Fibroblast of the aortic adventitia (primary cell): ENCODE results near the gene PRSS23. TPM values are rescaled to one million over a fixed set of nuclear protein-coding genes. Genes with fewer than 3 reads are reported as not detected.
A peak's percentile ranks its signal among the peaks of the same experiment; 100 is the strongest.

Experiments used
- DNase-seq: peaks from one replicate; pipeline ENCODE4 v3.0.0-alpha.2; 2010; ENCODE audit warnings: low read depth
- H3K4me3 ChIP-seq: 2 replicates; pipeline ENCODE4 v1.5.1; 2011; ENCODE audit warnings: low read depth, mild to moderate bottlenecking, control low read depth, low read length, moderate library complexity
- total RNA-seq: library from RNA; depleted of rRNA; stranded (reverse); fragments of >200 nt; gene quantifications from 2 replicates; pipeline ENCODE4 v1.2.3, GENCODE V29; 2012; ENCODE audit warnings: low replicate concordance
- TF ChIP-seq, protein P1 (sequence below): IDR thresholded peaks from 2 replicates; pipeline ENCODE4 v1.5.1; 2011; ENCODE audit warnings: mild to moderate bottlenecking, low read length, control low read depth, inconsistent platforms; ENCODE audit not compliant: insufficient read depth

Gene PRSS23
- total RNA-seq, 1 donor = 410 TPM

DNA sequence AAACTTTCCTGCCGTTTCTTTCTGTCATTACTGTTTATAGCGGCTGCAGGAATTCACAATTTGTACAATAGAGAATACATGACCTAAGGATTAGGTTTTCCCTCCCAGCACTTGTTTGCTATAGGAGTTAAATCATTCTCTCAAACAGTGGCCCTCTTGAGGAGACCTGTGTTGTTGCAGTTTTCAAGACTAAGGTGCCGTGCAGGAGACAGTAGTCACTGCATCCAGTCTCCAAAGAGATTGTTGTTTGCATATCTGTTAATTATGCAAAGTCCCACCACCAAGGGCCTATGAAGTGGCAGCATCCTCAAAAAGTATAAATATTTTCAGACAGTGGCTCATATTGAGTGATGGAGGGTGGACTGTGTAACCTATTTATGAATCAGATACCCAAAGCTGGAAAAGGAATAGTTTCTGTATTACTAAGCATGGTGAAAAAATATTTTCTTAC, 2.3 kb downstream of the PRSS23 start:
- peak overlapping the region; percentile 92 for H3K4me3 ChIP-seq
- TF ChIP-seq, protein P1, sequence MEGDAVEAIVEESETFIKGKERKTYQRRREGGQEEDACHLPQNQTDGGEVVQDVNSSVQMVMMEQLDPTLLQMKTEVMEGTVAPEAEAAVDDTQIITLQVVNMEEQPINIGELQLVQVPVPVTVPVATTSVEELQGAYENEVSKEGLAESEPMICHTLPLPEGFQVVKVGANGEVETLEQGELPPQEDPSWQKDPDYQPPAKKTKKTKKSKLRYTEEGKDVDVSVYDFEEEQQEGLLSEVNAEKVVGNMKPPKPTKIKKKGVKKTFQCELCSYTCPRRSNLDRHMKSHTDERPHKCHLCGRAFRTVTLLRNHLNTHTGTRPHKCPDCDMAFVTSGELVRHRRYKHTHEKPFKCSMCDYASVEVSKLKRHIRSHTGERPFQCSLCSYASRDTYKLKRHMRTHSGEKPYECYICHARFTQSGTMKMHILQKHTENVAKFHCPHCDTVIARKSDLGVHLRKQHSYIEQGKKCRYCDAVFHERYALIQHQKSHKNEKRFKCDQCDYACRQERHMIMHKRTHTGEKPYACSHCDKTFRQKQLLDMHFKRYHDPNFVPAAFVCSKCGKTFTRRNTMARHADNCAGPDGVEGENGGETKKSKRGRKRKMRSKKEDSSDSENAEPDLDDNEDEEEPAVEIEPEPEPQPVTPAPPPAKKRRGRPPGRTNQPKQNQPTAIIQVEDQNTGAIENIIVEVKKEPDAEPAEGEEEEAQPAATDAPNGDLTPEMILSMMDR = peak; percentile 71
- peak; percentile 69 for DNase-seq

DNA sequence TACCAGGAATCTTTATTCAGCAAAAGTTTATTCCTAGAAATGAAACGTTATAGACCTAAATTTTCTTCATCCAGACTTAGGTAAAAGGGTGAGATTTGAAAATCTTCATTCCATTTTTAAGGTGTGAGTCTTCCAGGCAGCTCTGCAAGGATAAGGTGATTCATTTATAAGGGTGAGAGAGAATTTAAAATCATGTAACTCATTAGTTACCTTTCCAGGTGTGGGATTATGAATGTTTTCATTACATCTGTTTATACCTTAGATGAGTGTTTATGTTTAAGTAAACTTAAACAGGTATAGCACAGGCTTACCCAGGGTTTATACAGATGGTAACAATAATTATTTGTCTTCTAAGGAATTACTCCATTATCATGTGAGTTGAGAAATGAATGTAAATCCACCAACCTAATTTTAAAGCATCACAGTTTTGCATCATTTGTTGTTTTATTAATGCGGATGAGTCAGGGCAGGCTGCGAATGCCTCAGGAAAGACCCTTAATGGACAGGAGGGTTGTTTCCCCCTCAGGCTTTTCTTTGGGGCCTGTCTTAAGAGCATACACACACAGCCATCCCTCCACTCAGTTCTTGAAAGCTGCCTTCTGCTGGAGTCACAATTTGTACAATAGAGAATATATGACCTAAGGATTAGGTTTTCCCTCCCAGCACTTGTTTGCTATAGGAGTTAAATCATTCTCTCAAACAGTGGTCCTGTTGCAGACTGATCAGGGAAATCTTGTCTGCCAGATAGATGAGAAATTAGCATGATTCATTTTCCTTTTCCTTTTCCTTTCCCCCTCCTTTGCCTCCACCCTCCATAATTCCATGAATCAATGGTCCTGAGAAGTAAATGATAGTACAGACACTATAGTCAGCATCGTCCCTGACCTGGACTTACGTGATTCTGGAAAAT, 3.0 kb downstream of the PRSS23 start:
- TF ChIP-seq, protein P1 = no peak
- DNase-seq = peak; percentile 22
- H3K4me3 ChIP-seq = peak overlapping the region; percentile 92

DNA sequence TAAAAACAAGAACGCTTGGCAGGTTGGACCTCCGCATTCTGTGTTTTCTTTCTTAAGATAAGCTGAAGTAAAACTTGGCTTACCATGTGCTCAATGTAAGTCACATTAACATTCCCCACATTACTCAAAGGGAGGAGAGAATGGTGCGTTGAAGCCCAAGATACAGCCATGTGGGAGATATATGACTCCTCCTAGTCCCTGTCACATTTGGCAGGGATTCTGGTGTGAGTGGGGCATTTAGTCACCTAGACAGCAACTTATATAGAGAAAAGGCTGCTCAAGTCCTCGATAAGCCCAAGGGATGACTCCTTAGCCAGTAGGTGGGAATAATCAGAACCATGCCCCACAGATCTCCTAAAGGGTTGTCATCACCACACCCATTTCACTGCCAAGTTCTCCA, 4.6 kb downstream of the PRSS23 start:
- peak overlapping the region; percentile 24 for H3K4me3 ChIP-seq
- peak; percentile 84 for DNase-seq
- TF ChIP-seq, protein P1 = no peak

DNA sequence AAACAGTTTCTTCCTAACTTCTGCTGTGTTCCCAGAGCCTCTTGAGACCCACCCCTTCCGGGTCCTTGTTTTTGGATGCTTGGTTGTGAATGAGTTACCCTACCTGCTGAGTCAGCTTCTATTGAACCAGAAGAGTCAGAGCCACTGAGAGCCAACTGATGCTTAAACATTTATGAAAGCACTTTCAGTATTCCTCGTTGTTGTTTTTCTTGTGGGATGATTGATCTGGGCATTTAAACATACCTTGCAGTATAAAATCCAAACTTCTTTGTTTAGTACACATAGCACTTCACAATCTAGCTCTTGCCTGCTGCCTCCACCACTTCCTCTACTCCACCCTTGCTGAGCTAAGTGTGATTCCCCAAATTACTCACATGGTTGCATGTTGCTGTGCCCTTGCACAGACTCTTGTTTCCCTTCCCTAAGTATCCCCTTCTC, 5.5 kb downstream of the PRSS23 start:
- TF ChIP-seq, protein P1 = no peak
- peak overlapping the region; percentile 11 for H3K4me3 ChIP-seq
- DNase-seq = peak; percentile 59

DNA sequence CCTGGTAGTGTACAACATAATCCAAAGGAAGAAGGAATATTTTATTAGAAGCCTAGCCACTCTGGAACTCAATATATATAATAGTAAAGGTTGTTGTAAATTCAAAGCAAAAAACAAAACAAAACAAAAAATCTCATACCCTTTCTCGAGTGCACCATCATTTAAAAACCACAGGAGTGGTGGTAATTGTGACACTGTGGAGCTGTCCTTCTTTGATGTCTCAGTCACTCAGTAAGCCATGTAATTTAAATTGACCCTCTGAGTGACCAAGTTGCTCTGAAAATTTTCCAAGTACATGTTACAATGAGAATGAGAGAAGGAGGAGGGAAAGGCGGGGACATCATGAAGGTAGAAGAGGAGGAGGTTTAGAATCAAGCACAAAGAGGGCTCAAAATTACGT, 6.6 kb downstream of the PRSS23 start:
- TF ChIP-seq, protein P1 = no peak
- no peak overlapping the region for H3K4me3 ChIP-seq
- DNase-seq = no peak

DNA sequence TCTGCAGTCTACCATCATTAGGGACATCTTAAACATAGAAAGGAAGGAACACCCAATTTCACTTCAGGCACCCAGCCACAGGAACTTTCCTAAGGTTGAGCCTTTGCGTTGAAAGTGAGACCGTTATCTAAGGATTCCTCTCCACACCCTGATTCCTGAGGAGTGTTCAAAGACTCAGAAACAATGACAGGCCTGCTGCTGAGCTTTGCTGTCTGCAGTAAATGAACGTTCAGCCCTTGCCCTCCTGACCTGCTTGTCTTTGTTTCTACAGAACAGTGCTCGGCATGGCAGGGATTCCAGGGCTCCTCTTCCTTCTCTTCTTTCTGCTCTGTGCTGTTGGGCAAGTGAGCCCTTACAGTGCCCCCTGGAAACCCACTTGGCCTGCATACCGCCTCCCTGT, 7.0 kb downstream of the PRSS23 start:
- TF ChIP-seq, protein P1 = no peak
- H3K4me3 ChIP-seq = no peak overlapping the region
- DNase-seq = no peak
